ENCODE results near the gene TP73. TPM values are rescaled to one million over a fixed set of nuclear protein-coding genes. Genes with fewer than 3 reads are reported as not detected.

TP73 gene
- total and polyA plus RNA-seq, 2 donors from 2014 or later, result 0.54 TPM; not detected in 1

DNA sequence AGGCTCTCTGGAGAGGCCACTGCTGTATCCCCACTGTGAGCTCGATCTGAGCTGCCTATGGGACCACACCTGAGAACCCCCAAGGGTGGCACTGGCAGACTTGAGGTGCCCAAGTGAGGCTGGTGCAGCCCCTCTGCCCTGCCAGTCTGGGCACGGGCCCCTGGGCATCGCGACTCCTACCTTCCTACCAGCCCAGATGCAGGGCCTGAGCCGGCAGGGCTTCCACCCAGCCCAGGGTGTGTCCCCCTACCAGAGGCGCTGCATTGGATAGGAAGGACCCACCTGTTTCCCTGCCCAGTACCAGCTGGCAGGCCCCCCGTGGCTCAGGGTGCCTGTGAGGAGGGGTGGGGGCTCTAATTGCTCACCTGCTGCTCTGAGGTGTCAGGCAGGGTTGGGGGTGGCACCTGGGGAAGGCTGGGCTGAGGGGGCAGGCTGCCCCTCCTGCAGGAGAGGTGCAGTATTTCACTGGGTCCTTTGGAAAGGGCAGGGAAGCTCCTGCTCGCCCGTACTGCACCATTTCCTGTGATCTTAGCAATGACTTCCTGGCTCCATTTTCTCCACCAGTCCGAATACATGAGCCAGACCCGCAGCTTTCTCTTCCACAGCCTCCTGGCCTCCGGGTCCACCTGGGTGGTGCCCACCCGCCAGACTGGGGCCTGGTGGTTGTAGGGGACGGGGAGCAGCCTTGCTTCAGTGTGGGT is 11.8 kb downstream of the TP73 start:
- intact Hi-C loops (cut with DNase I), result no loop called here
- no peak overlapping the region for H3K27ac ChIP-seq (ENCODE audit: low read depth in 2 of 2, low read length in 2 of 2)
- TF ChIP-seq, protein P1, sequence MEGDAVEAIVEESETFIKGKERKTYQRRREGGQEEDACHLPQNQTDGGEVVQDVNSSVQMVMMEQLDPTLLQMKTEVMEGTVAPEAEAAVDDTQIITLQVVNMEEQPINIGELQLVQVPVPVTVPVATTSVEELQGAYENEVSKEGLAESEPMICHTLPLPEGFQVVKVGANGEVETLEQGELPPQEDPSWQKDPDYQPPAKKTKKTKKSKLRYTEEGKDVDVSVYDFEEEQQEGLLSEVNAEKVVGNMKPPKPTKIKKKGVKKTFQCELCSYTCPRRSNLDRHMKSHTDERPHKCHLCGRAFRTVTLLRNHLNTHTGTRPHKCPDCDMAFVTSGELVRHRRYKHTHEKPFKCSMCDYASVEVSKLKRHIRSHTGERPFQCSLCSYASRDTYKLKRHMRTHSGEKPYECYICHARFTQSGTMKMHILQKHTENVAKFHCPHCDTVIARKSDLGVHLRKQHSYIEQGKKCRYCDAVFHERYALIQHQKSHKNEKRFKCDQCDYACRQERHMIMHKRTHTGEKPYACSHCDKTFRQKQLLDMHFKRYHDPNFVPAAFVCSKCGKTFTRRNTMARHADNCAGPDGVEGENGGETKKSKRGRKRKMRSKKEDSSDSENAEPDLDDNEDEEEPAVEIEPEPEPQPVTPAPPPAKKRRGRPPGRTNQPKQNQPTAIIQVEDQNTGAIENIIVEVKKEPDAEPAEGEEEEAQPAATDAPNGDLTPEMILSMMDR (IDR thresholded peaks at IDR 0.05; ENCODE audit: borderline replicate concordance, extremely low read depth, insufficient read depth), result no peak
- H3K36me3 ChIP-seq (ENCODE audit: control insufficient read depth in 2 of 3, insufficient read depth in 3 of 3, low read length in 3 of 3), result no peaks in the 10 kb centered on the region
- no peaks in the 10 kb centered on the region for H3K27me3 ChIP-seq (ENCODE audit: control insufficient read depth, insufficient read depth, low read length)
- H3K9ac ChIP-seq (ENCODE audit: low read length in 3 of 3), result no peak overlapping the region
- H3K9me3 ChIP-seq (ENCODE audit: control insufficient read depth in 2 of 3, insufficient read depth in 1 of 3, low read length in 3 of 3), result no peaks in the 10 kb centered on the region
- DNase-seq, result peak in 1 of 5 donors; percentile 59
- H3K4me3 ChIP-seq (ENCODE audit: low read length in 3 of 3), result no peak overlapping the region
- no peak for FAIRE-seq
- peaks cover 0 to 4% (median 0%) of the 10 kb centered on the region in 3 donors for H3K4me1 ChIP-seq (ENCODE audit: control insufficient read depth in 2 of 3, insufficient read depth in 2 of 3, low read depth in 1 of 3, low read length in 3 of 3)

DNA sequence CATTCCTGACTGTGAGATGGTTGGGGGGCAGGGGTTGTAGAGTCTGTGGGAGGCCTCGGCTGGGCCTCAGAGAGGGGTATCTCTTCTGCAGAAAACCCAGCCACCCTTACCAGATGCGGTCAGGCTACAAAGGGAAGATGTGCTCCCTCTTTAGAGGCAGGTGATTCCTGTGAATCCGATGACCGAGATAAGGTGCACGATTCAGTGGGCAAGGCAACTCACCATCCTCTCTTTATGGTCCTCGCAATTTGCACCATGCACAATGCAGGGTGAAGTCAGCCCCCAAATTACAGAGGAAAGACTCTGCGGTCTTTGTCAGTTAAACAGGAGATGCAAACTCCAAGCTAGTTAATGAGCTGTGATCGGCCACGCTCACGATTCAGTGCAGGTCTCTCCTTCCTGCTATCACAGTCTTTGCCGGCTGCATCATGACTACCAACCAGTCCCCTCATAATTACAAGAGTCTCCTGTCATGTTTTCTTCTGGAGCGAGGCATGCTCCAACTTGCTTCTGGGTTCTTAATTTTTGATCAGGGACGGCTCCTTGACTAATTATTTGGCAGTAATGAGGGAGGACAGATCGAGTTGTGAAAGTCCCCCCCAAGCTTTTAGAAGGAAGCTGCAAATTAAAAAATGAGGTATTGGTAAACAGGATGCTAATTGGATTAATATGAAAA is 12.5 kb downstream of the TP73 start:
- DNase-seq (no peak), FAIRE-seq (no peak)
- H3K9ac ChIP-seq (ENCODE audit: low read length in 3 of 3), result no peak overlapping the region
- H3K36me3 ChIP-seq (ENCODE audit: control insufficient read depth in 2 of 3, insufficient read depth in 3 of 3, low read length in 3 of 3), result no peaks in the 10 kb centered on the region
- no peaks in the 10 kb centered on the region for H3K9me3 ChIP-seq (ENCODE audit: control insufficient read depth in 2 of 3, insufficient read depth in 1 of 3, low read length in 3 of 3)
- H3K27ac ChIP-seq (ENCODE audit: low read depth in 2 of 2, low read length in 2 of 2), result no peak overlapping the region
- intact Hi-C loops (cut with DNase I), result no loop called here
- no peaks in the 10 kb centered on the region for H3K27me3 ChIP-seq (ENCODE audit: control insufficient read depth, insufficient read depth, low read length)
- no peak overlapping the region for H3K4me3 ChIP-seq (ENCODE audit: low read length in 3 of 3)
- peaks cover 0 to 5% (median 0%) of the 10 kb centered on the region in 3 donors for H3K4me1 ChIP-seq (ENCODE audit: control insufficient read depth in 2 of 3, insufficient read depth in 2 of 3, low read depth in 1 of 3, low read length in 3 of 3)
- TF ChIP-seq, protein P1 (IDR thresholded peaks at IDR 0.05; ENCODE audit: borderline replicate concordance, extremely low read depth, insufficient read depth), result no peak

DNA sequence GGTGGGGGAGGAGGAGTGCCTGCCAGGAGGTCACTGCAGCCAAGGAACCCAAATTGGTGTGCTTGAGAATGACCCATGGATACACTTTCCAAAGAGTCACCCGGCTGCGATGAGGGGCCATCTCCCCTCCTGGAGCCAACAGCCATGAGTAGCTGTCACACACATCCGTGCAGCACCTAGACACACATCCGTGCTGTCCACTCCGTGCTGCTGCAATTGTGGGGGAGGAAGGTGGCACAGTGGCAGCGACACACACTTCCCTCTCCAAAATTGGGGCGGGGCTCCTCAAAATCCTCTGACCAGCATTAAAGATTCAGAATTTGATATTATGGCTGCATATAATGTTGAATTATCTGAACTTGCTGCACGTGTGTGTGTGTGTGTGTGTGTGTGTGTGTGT is 15.8 kb downstream of the TP73 start:
- Histone ChIP-seq H3K9me3 (ENCODE audit: control insufficient read depth in 2 of 3, insufficient read depth in 1 of 3, low read length in 3 of 3) (no peaks in the 10 kb centered on the region), H3K36me3 (ENCODE audit: control insufficient read depth in 2 of 3, insufficient read depth in 3 of 3, low read length in 3 of 3) (no peaks in the 10 kb centered on the region), H3K4me3 (ENCODE audit: low read length in 3 of 3) (no peak overlapping the region), H3K27me3 (ENCODE audit: control insufficient read depth, insufficient read depth, low read length) (no peaks in the 10 kb centered on the region), H3K27ac (ENCODE audit: low read depth in 2 of 2, low read length in 2 of 2) (no peak overlapping the region), H3K9ac (ENCODE audit: low read length in 3 of 3) (no peak overlapping the region), H3K4me1 (ENCODE audit: control insufficient read depth in 2 of 3, insufficient read depth in 2 of 3, low read depth in 1 of 3, low read length in 3 of 3) (peaks cover 0 to 5% (median 0%) of the 10 kb centered on the region in 3 donors)
- FAIRE-seq (no peak), DNase-seq (peak in 1 of 5 donors; percentile 56)
- intact Hi-C loops (cut with DNase I), result no loop called here
- TF ChIP-seq, protein P1 (IDR thresholded peaks at IDR 0.05; ENCODE audit: borderline replicate concordance, extremely low read depth, insufficient read depth), result no peak

Measured in kidney (tissue), 14 donors.